Muscle of leg (tissue), 11 donors: Measurements from ENCODE around the gene PIGS. TPM values are rescaled to one million over a fixed set of nuclear protein-coding genes. Genes with fewer than 3 reads are reported as not detected.

Experiments
- DNase-seq: peaks from one replicate; pipeline ENCODE4 v3.0.0; 2013
- H3K27ac ChIP-seq: one replicate; pipeline ENCODE4 v1.5.1; 2013; ENCODE audit warnings: mild to moderate bottlenecking, low read length, control low read depth
- H3K27me3 ChIP-seq: one replicate; pipeline ENCODE4 v1.6.1; 2013; ENCODE audit warnings: low read length; ENCODE audit not compliant: control insufficient read depth, insufficient read depth
- H3K36me3 ChIP-seq: one replicate; pipeline ENCODE4 v1.6.1; 2013; ENCODE audit warnings: low read length; ENCODE audit not compliant: control insufficient read depth, insufficient read depth
- H3K4me1 ChIP-seq: one replicate; pipeline ENCODE4 v1.6.1; 2013; ENCODE audit warnings: low read length; ENCODE audit not compliant: control insufficient read depth, insufficient read depth
- H3K4me3 ChIP-seq: one replicate; pipeline ENCODE4 v1.5.1; 2013; ENCODE audit warnings: low read length, control low read depth
- H3K9me3 ChIP-seq: replicated peaks from 2 replicates; pipeline ENCODE4 v1.6.1; 2013; ENCODE audit warnings: low read depth, low read length; ENCODE audit not compliant: control insufficient read depth
- WGBS: methylation state at CpG from one replicate; pipeline ENCODE4 v1.1.5; 2013; ENCODE audit warnings: missing lambda C conversion rate; ENCODE audit not compliant: insufficient coverage; 5-methylcytosine and 5-hydroxymethylcytosine counted together
- polyA plus RNA-seq, 8 donors: library from polyadenylated mRNA; unstranded; fragments of 120-200 nt; gene quantifications; one replicate each; pipeline versions ENCODE4 v1.2.1 to v1.2.3, GENCODE V29; 2013; ENCODE audit warnings: inconsistent platforms in 1 of 8, low replicate concordance in 1 of 8; ENCODE audit not compliant: insufficient read length in 8 of 8, insufficient read depth in 1 of 8
- total RNA-seq: library from RNA; stranded (reverse); fragments of 120-200 nt; gene quantifications from one replicate; pipeline ENCODE4 v1.2.4, GENCODE V29; 2013

Gene PIGS
- total and polyA plus RNA-seq, 9 donors, result 29.4 to 57.3 (median 44.7) TPM

DNA sequence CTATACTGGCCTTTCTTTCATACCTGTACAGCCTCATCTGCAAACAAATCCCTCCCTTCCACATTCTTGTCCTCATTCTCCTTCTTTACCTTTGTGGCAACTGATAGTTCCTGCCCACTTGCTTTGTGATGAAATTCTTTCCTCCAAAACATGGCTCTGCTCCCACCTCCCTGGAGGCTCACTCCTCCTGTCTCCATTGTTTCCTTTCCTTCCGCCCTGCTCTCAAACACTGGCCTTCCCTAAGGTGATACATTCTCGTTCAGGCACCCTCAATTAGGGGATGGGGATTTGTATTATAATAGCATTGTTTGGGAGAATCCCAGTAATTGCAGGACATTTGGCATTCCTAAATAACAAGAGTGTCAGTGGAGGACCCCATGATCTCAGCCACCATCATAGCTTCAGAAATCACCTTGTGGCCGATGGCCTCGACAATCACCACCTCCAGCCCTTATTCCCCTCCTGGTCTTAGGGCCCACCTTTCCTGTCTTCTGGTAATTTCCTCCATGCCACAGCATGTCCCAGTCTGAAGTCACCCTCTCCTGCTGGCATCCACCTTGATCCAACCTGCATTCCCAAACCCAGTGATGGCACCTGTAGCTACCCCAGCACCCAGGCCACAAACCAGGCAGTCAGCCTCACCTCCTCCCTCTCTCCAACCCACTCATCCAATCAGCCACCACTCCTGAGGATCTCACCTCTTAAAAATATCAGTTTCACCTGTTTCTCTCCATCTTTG is 26.8 kb downstream of the PIGS start:
- 78% methylated on average over 2 of the region's 4 CpGs for WGBS
- Histone ChIP-seq H3K4me3 (no peak overlapping the region), H3K4me1 (peaks cover 3% of the 10 kb centered on the region), H3K9me3 (no peaks in the 10 kb centered on the region), H3K36me3 (peaks cover 12% of the 10 kb centered on the region), H3K27ac (no peak overlapping the region), H3K27me3 (no peaks in the 10 kb centered on the region)
- DNase-seq, result no peak

DNA sequence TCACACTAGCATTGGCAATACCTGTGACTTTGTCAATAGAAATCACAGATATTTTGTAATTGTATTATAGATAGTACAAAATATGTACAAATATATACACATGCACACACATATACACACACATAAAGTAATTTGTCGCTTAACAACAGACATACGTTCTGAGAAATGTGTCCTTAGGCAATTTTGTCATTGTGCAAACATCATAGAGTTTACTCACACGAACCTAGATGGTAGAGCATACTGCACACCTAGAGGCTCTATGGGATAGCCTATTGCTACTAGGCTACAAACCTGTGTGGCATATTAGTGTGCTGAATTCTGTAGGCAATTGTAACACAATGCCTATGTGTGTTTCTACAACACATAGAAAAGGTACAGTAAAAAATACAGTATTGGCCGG is 29.9 kb downstream of the PIGS start:
- no peaks in the 10 kb centered on the region for H3K36me3 ChIP-seq
- WGBS, result 70% methylated on average over 2 of the region's 4 CpGs
- H3K4me3 ChIP-seq, result no peak overlapping the region
- no peaks in the 10 kb centered on the region for H3K27me3 ChIP-seq
- H3K27ac ChIP-seq, result no peak overlapping the region
- H3K9me3 ChIP-seq, result no peaks in the 10 kb centered on the region
- H3K4me1 ChIP-seq, result no peaks in the 10 kb centered on the region
- no peak for DNase-seq

DNA sequence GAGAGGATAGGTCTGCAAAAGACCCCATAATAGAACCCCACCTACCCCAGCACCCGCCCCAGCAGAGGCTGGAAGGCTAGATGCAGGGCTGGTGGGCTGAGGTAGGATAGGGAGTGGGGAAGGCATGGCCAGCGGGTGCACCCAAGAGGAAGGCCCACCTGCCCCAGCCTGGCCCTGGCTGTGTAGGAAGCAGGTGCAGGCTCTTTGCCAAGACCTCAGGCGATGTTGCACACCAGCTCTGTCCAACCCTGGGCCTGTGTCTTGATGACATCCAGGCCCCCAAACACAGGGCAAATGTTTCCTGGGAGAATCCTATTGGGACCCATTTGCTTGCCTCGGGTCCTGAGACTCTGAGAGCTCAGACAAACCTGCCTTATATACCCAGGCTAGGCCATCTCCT is 31.1 kb downstream of the PIGS start:
- H3K27me3 ChIP-seq, result no peaks in the 10 kb centered on the region
- H3K27ac ChIP-seq, result no peak overlapping the region
- H3K36me3 ChIP-seq, result no peaks in the 10 kb centered on the region
- H3K4me3 ChIP-seq, result no peak overlapping the region
- no peaks in the 10 kb centered on the region for H3K4me1 ChIP-seq
- H3K9me3 ChIP-seq, result no peaks in the 10 kb centered on the region
- 89% methylated on average over 3 of the region's 4 CpGs for WGBS
- DNase-seq, result no peak

DNA sequence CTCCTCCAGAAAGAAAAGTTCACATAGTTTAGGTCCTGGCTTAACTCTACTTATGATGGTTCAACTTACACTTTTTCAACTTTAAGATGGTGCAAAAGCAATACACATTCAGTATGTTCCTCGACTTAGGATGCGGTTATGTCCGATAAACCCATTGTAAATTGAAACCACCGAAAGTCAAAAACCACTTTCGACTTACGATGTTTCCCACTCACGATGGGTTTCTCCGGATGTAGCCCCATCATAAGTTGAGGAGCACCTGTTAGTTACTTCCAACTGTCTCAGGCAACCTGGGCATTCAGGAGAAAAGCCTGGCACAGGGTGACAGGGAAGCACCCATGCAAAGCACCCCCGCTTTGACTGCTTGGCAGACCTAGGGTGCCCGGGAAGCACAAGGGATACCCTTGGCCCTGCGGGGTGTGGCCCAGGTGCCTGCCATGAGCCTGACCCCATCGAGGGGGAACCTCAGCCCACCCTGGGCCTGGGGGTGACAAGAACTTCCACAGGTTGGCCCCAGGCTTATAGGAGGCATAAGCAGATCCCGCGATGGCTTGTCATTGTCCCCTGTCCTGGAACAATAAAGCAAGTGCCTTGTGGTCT is 32.9 kb downstream of the PIGS start:
- Histone ChIP-seq H3K4me3 (no peak overlapping the region), H3K36me3 (no peaks in the 10 kb centered on the region), H3K27ac (no peak overlapping the region), H3K9me3 (no peaks in the 10 kb centered on the region), H3K27me3 (no peaks in the 10 kb centered on the region), H3K4me1 (no peaks in the 10 kb centered on the region)
- WGBS, result 83% methylated on average over 14 of the region's 14 CpGs
- no peak for DNase-seq

DNA sequence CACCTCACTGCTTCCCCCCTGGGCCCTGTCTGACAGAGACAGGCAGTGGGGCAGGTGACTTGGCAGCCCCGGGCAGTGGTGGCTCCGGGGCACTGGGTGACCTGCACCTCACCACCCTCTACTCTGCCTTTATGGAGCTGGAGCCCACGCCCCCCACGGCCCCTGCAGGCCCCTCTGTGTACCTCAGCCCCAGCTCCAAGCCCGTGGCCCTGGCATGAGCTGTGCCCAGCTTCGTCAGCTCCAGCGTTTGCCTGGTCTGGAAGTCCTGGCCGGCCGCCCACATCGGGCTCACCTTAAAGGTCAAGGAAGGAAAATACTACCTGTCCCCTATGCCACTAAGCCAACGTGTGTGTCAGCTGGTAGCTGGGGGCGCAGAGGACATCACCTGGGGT is 34.1 kb downstream of the PIGS start:
- 77% methylated on average over 7 of the region's 12 CpGs for WGBS
- Histone ChIP-seq H3K4me1 (no peaks in the 10 kb centered on the region), H3K9me3 (no peaks in the 10 kb centered on the region), H3K27ac (no peak overlapping the region), H3K27me3 (no peaks in the 10 kb centered on the region), H3K4me3 (no peak overlapping the region), H3K36me3 (no peaks in the 10 kb centered on the region)
- DNase-seq, result no peak

DNA sequence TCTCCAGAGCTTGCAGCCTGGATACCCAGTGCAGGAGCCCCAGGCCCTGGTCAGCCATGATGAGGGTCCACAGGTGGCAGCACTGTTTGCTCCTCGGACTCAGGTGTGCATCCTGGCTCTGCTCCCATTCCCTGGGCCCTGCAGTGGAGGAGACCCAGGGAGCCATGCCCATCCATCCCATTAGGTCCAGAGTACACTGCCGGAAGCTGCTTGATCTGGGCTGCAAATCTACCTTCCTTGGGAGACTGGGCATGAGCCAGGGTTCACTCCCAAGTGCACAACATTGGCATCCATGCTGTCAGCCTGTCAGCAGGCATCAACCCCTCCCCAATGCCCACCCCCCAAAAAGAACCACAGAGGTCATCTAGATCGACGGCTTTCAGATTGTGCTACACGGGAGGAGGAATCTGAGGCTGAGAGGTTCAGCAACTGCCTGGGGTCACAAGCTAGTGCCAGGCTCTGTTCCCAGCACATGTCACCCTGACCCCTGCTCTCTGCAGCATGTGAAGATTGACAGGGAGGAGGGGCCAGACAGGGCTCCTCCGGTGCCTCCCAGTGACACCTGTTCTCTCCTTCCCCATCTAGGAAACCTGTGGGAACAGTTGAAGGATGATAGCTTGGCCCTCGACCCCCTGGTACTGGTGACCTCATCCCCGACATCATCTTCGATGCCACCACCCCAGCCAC is 34.6 kb downstream of the PIGS start:
- H3K9me3 ChIP-seq, result no peaks in the 10 kb centered on the region
- WGBS, result 52% methylated on average over 5 of the region's 9 CpGs
- no peak overlapping the region for H3K27ac ChIP-seq
- no peaks in the 10 kb centered on the region for H3K36me3 ChIP-seq
- H3K27me3 ChIP-seq, result peaks cover under 1% of the 10 kb centered on the region
- H3K4me1 ChIP-seq, result no peaks in the 10 kb centered on the region
- DNase-seq, result no peak
- H3K4me3 ChIP-seq, result no peak overlapping the region

DNA sequence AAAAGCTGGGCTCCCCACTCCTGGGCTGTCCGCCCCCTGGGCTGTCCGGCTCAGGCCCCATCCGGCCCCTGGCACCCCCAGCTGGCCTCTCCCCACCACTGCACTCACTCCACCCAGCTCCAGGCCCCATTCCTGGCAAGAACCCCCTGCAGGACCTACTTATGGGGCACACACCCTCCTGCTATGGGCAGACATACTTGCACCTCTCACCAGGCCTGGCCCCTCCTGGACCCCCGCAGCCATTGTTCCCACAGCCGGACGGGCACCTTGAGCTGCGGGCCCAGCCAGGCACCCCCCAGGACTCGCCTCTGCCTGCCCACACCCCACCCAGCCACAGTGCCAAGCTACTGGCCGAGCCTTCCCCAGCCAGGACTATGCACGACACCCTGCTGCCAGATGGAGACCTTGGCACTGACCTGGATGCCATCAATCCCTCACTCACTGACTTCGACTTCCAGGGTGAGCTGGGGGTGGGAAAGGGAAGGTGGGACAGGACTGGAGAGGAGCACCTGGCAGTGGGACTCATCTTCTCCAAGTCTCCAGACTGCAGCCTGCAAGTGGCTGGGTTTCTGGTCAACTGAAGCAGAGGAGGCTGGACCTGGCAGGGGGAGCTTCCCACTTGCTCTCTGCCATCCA is 36.5 kb downstream of the PIGS start:
- no peak for DNase-seq
- Histone ChIP-seq H3K9me3 (no peaks in the 10 kb centered on the region), H3K4me3 (no peak overlapping the region), H3K4me1 (no peaks in the 10 kb centered on the region), H3K27me3 (peaks cover 12% of the 10 kb centered on the region), H3K27ac (no peak overlapping the region), H3K36me3 (no peaks in the 10 kb centered on the region)
- WGBS, result 78% methylated on average over 8 of the region's 11 CpGs

DNA sequence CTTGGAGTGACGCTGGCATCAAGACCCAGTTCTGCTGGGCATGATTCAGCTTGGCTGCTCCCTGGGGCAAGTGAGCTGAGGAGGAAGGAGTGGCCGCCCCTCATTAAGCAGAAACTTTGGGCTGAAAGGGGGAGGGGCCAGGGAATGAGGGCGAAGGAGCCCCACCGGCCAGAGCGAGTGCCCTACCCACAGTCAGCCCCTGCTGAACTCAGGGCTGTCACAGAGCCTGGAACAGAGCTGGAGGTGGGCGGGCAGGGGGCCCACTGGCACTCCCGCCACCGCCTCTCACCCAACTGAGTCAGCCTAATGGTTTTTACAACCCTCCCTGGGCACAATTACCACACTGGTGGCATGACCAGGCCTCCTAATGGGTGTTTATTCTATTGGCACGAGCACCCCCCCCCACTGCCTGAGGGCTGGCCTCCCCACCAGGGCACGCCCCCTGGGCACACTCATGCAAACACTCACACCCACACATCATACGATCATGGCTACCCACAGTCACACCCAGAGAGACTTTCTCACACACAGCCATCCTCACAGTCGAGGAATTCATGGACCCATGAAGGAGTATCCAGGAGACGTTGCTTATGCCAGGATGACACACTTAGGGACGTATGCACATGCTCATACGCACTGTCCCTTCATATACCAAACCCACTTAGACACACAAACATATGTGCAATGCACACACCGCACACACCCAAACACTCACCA is 38.1 kb downstream of the PIGS start:
- H3K27me3 ChIP-seq, result peaks cover 12% of the 10 kb centered on the region
- H3K36me3 ChIP-seq, result no peaks in the 10 kb centered on the region
- H3K9me3 ChIP-seq, result no peaks in the 10 kb centered on the region
- no peak for DNase-seq
- no peaks in the 10 kb centered on the region for H3K4me1 ChIP-seq
- 71% methylated on average over 13 of the region's 16 CpGs for WGBS
- H3K27ac ChIP-seq, result no peak overlapping the region
- no peak overlapping the region for H3K4me3 ChIP-seq

DNA sequence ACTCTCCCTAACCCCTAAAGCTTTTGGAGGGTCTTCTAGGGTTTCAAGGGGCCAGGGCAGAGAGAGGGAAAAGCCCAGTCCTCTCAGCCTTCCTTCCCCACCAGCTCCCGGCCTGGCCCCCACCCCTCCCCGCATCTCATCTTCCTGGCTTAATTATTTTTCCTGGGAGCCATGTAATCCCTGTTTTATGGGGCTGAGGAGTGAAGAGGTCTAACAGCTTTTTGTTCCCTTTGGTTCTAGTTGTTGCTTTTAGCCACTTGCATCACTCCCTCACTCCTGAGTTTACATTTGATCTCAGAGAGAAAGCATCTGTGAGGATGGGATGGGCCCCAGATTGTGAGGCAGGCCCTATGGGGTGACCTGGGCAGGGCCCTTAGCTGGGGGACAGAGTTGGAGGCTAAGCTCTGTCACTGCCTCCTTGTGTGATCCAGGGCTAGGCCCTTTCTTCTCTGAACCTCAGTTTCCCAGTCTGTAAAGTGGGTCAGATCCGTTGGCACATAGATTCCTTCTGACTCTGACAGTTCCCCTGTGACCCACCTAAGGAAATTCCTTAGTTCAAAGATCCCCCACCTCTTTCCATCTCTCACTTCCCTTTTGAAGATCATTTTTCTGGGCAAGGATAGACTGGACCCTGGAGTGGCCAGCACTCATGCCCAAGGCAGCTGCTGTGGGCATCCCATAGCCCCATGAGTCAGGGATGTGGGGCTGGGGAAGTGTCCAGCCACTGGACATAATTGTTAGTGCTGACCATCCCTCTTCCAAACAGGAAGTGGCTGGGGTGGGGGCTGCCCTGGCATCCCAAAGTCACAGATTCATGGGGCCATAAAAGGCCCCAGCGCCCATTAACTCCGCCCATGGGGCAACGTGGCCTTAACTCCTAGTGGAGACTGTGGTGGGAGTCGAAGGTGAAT is 39.0 kb downstream of the PIGS start:
- DNase-seq, result no peak
- Histone ChIP-seq H3K4me3 (no peak overlapping the region), H3K36me3 (no peaks in the 10 kb centered on the region), H3K27me3 (peaks cover 12% of the 10 kb centered on the region), H3K27ac (no peak overlapping the region), H3K9me3 (no peaks in the 10 kb centered on the region), H3K4me1 (no peaks in the 10 kb centered on the region)
- WGBS, result 56% methylated on average over 4 of the region's 7 CpGs
